AML-193 (cell line): ENCODE data around the gene OR1D2.
A peak's percentile ranks its signal among the peaks of the same experiment; 100 is the strongest.
"Not testable (repeated sequence)": the region's sequence is repeated elsewhere in the genome, so short reads cannot be mapped to it uniquely, and the experiment has no call there.

Experiments used
- DNase-seq, 2 experiments: peaks; one replicate each; lab custom pipeline; 2025; lab: John Stamatoyannopoulos, UW

Gene OR1D2

GRCh38 chr17:3104322-3104721 is at the start of gene OR1D2:
TSS of gene OR1D2 (minus strand) at chr17:3104422. CDS start at chr17:3092996, 11,426 bp downstream.
- no peak for DNase-seq

GRCh38 chr17:3137494-3137893 is 33.3 kb upstream of the OR1D2 start:
- DNase-seq = not testable (repeated sequence)

GRCh38 chr17:3127451-3127850 is 23.2 kb upstream of the OR1D2 start, which contains the start of gene OR1G1:
TSS of gene OR1G1 (minus strand) at chr17:3127551. CDS start at chr17:3127551, 0 bp downstream.
- no peak for DNase-seq

GRCh38 chr17:3073850-3074249 is 30.4 kb downstream of the OR1D2 start:
- DNase-seq = not testable (repeated sequence)

GRCh38 chr17:3065192-3065591 is 39.0 kb downstream of the OR1D2 start:
- peak; percentile 33 to 49 for DNase-seq

- not testable (repeated sequence) for DNase-seq
Measured at GRCh38 chr17:3063507-3063906, 40.7 kb downstream of the OR1D2 start, which contains the start of gene OR1D5. TSS of gene OR1D5 (minus strand) at chr17:3063607. CDS start at chr17:3063607, 0 bp downstream.

GRCh38 chr17:3062824-3063377 is 41.3 kb downstream of the OR1D2 start:
- DNase-seq = not testable (repeated sequence)

GRCh38 chr17:3054868-3055267 is 49.4 kb downstream of the OR1D2 start:
- DNase-seq = not testable (repeated sequence)

- no peak for DNase-seq
Measured at GRCh38 chr17:3049705-3050295, 54.4 kb downstream of the OR1D2 start.

- peak; percentile 82 to 85 for DNase-seq
Measured at GRCh38 chr17:3048727-3049471, 55.3 kb downstream of the OR1D2 start.

GRCh38 chr17:3046753-3047152 is 57.5 kb downstream of the OR1D2 start:
- no peak for DNase-seq

- peak in 1 of 2 experiments; percentile 8 for DNase-seq
Measured at GRCh38 chr17:3043737-3044365, 60.4 kb downstream of the OR1D2 start.

GRCh38 chr17:3040882-3041281 is 63.3 kb downstream of the OR1D2 start:
- no peak for DNase-seq

GRCh38 chr17:3039736-3040135 is 64.5 kb downstream of the OR1D2 start:
- peak; percentile 19 to 29 for DNase-seq

GRCh38 chr17:3038941-3039340 is 65.3 kb downstream of the OR1D2 start:
- DNase-seq = no peak
